IMR-90 (cell line): ENCODE results near the gene SALL4.

ENCODE experiments used
- BHLHE40 ChIP-seq: fragments of 150-350 bp; IDR thresholded peaks from 2 replicates; pipeline ENCODE4 v1.6.1; 2016; ENCODE audit warnings: mild to moderate bottlenecking, low read depth, low read length
- CEBPB ChIP-seq: IDR thresholded peaks from 2 replicates; pipeline ENCODE4 v1.6.1; 2012; ENCODE audit warnings: low read depth, low read length, improper control_type of control experiment
- CHD1 ChIP-seq: IDR thresholded peaks from 2 replicates; pipeline ENCODE4 v1.6.1; 2012; ENCODE audit warnings: low read depth, low read length, improper control_type of control experiment
- CTCF ChIP-seq: conservative IDR thresholded peaks from 2 replicates; pipeline ENCODE4 v1.5.1; 2012; ENCODE audit warnings: mild to moderate bottlenecking, low read depth, low read length, improper control_type of control experiment
- ELK1 ChIP-seq: fragments of 150-350 bp; IDR thresholded peaks from 2 replicates; pipeline ENCODE4 v1.6.1; 2016; ENCODE audit warnings: low read depth, mild to moderate bottlenecking, low read length, moderate library complexity, borderline replicate concordance
- FOS ChIP-seq: fragments of 150-350 bp; IDR thresholded peaks from 2 replicates; pipeline ENCODE4 v1.6.1; 2016; ENCODE audit warnings: low read depth, low read length
- MXI1 ChIP-seq: IDR thresholded peaks from 2 replicates; pipeline ENCODE4 v1.6.1; 2012; ENCODE audit warnings: low read depth, mild to moderate bottlenecking, low read length, moderate library complexity, borderline replicate concordance
- POLR2A ChIP-seq: IDR thresholded peaks from 2 replicates; pipeline ENCODE4 v1.6.1; 2012; ENCODE audit warnings: mild to moderate bottlenecking, low read depth, low read length
- RAD21 ChIP-seq: IDR thresholded peaks from 2 replicates; pipeline ENCODE4 v1.6.1; 2012; ENCODE audit warnings: low read length, improper control_type of control experiment
- RFX5 ChIP-seq: IDR thresholded peaks from 2 replicates; pipeline ENCODE4 v1.8.0; 2012; ENCODE audit warnings: low read depth, mild to moderate bottlenecking, low read length, moderate library complexity
- TF ChIP-seq, protein P1 (sequence below): fragments of 150-350 bp; IDR thresholded peaks from 2 replicates; pipeline ENCODE4 v1.6.1; 2017; ENCODE audit warnings: mild to moderate bottlenecking, antibody characterized with exemption, low read length, low read depth

DNA sequence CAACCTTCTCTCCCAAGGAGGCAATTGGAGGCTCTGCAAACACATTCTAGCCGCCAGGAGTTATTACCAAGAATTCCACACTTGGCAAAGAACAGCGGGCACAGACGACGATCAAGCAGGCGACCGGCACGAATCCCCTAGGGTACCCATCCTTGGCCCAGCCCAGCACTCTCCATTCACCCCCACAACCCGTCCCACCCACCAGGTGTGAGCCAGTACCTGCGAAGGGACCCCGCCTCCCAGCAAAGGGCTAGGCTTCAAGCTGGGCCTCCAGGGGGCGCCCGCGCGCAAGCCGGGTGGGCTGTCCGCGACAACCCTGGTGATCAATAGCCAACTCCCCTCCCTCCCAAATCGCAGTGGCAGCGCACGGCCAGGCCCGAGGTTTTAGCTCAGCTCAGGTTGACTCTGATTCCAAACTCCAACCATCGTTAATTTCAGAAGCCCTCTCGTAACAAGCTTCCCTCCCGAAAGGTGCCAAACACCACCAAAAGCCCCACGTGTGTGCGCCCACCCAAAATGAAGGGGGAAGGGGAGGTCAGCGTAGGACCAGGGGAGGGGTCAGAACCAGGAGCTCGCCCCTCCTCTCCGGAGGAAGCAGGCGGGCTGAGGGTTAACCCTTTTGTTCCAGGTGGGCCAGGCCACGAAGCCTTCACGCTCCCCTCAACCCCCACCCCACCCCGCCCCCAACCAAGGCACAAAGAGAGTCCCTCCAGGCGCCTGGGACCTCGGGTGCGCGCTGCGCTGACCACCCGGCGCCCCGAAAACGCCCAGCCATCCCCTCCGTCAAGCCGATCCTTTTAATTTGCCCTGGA, 2.1 kb downstream of the SALL4 start:
- TF ChIP-seq CEBPB = no peak
- TF ChIP-seq CTCF = peak; percentile 64
- peak; percentile 58 for TF ChIP-seq RAD21
- TF ChIP-seq POLR2A = no peak
- TF ChIP-seq RFX5 = no peak
- no peak for TF ChIP-seq CHD1
- TF ChIP-seq, protein P1, sequence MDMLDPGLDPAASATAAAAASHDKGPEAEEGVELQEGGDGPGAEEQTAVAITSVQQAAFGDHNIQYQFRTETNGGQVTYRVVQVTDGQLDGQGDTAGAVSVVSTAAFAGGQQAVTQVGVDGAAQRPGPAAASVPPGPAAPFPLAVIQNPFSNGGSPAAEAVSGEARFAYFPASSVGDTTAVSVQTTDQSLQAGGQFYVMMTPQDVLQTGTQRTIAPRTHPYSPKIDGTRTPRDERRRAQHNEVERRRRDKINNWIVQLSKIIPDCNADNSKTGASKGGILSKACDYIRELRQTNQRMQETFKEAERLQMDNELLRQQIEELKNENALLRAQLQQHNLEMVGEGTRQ = no peak
- no peak for TF ChIP-seq MXI1
- no peak for TF ChIP-seq ELK1
- TF ChIP-seq BHLHE40 = no peak
- TF ChIP-seq FOS = no peak
